ENCODE data around the gene DSCAML1. TPM values are rescaled to one million over a fixed set of nuclear protein-coding genes. Genes with fewer than 3 reads are reported as not detected.

DSCAML1 gene
- total RNA-seq, 2 donors from 2014 or later: 0.67 to 1.3 TPM

GRCh38 chr11:117820516-117820915 lies 23.5 kb upstream of the DSCAML1 start:
- Histone ChIP-seq H3K36me3 (no peaks in the 10 kb centered on the region), H3K27me3 (no peaks in the 10 kb centered on the region), H3K27ac (no peak overlapping the region), H3K4me1 (peaks cover 0 to 58% of the 10 kb centered on the region in 2 donors), H3K4me3 (no peak overlapping the region), H3K9me3 (no peaks in the 10 kb centered on the region)
- no peak for DNase-seq (ENCODE audit: low spot score)
- TF ChIP-seq CTCF (IDR thresholded peaks at IDR 0.05): no peak

GRCh38 chr11:117820071-117820470 lies 23.1 kb upstream of the DSCAML1 start:
- no peak overlapping the region for H3K4me3 ChIP-seq
- no peak for TF ChIP-seq CTCF (IDR thresholded peaks at IDR 0.05)
- H3K27ac ChIP-seq: no peak overlapping the region
- H3K9me3 ChIP-seq: no peaks in the 10 kb centered on the region
- H3K27me3 ChIP-seq: no peaks in the 10 kb centered on the region
- no peak for DNase-seq (ENCODE audit: low spot score)
- peaks cover 0 to 58% of the 10 kb centered on the region in 2 donors for H3K4me1 ChIP-seq
- H3K36me3 ChIP-seq: no peaks in the 10 kb centered on the region

- no peak overlapping the region for H3K4me3 ChIP-seq
- H3K9me3 ChIP-seq: no peaks in the 10 kb centered on the region
- no peak overlapping the region for H3K27ac ChIP-seq
- peak; percentile 86 for DNase-seq (ENCODE audit: low spot score)
- peak; percentile 16 to 65 for TF ChIP-seq CTCF (IDR thresholded peaks at IDR 0.05)
- peaks cover 0 to 58% of the 10 kb centered on the region in 2 donors for H3K4me1 ChIP-seq
- H3K36me3 ChIP-seq: no peaks in the 10 kb centered on the region
- no peaks in the 10 kb centered on the region for H3K27me3 ChIP-seq
These were observed 22.4 kb upstream of the DSCAML1 start for GRCh38 chr11:117819096-117820040.

GRCh38 chr11:117818041-117818873 lies 21.2 kb upstream of the DSCAML1 start:
- Histone ChIP-seq H3K4me1 (peaks cover 0 to 49% of the 10 kb centered on the region in 2 donors), H3K9me3 (no peaks in the 10 kb centered on the region), H3K36me3 (no peaks in the 10 kb centered on the region), H3K4me3 (no peak overlapping the region), H3K27ac (peak overlapping the region in 1 of 2 donors; percentile 14), H3K27me3 (no peaks in the 10 kb centered on the region)
- DNase-seq (ENCODE audit: low spot score): no peak
- no peak for TF ChIP-seq CTCF (IDR thresholded peaks at IDR 0.05)

- peak; percentile 98 to 99 for TF ChIP-seq CTCF (IDR thresholded peaks at IDR 0.05)
- no peaks in the 10 kb centered on the region for H3K9me3 ChIP-seq
- no peaks in the 10 kb centered on the region for H3K27me3 ChIP-seq
- H3K27ac ChIP-seq: peak overlapping the region; percentile 55 to 76
- H3K36me3 ChIP-seq: no peaks in the 10 kb centered on the region
- DNase-seq (ENCODE audit: low spot score): peak; percentile 95
- peaks cover 0 to 47% of the 10 kb centered on the region in 2 donors for H3K4me1 ChIP-seq
- H3K4me3 ChIP-seq: peak overlapping the region; percentile 7 to 22
These were observed 20.5 kb upstream of the DSCAML1 start for GRCh38 chr11:117817368-117818040.

All from right atrium auricular region (tissue), 2 donors.